Central memory CD4-positive, alpha-beta T cell (primary cell): Measurements from ENCODE around the gene DPP6.
"Not testable (repeated sequence)": the region's sequence is repeated elsewhere in the genome, so short reads cannot be mapped to it uniquely, and the experiment has no call there.

Experiments used
- DNase-seq: peaks from one replicate; pipeline ENCODE4 v3.0.0; 2022
- total RNA-seq, 3 experiments: gene quantifications; one replicate each; lab custom pipeline; 2026; lab: John Stamatoyannopoulos, UW

The DPP6 gene
- 0 to 0.07 (median 0.05) reads per million in 3 experiments for total RNA-seq

GRCh38 chr7:154051643-154052529 lies at the start of gene DPP6:
Gene DPP6, plus strand, starts transcription at chr7:154052398.
- not testable (repeated sequence) for DNase-seq

- DNase-seq: not testable (repeated sequence)
Observed at GRCh38 chr7:154009423-154009911, 42.7 kb upstream of the DPP6 start.

- DNase-seq: not testable (repeated sequence)
Observed at GRCh38 chr7:154010726-154011568, 41.3 kb upstream of the DPP6 start.

GRCh38 chr7:154012800-154013199 lies 39.4 kb upstream of the DPP6 start:
- not testable (repeated sequence) for DNase-seq

- not testable (repeated sequence) for DNase-seq
Observed at GRCh38 chr7:154015636-154016035, 36.6 kb upstream of the DPP6 start.

GRCh38 chr7:154018354-154018753 lies 33.8 kb upstream of the DPP6 start:
- not testable (repeated sequence) for DNase-seq

GRCh38 chr7:154027805-154028204 lies 24.4 kb upstream of the DPP6 start:
- DNase-seq: not testable (repeated sequence)

GRCh38 chr7:154030476-154031080 lies 21.6 kb upstream of the DPP6 start:
- DNase-seq: not testable (repeated sequence)

- DNase-seq: not testable (repeated sequence)
Observed at GRCh38 chr7:154039466-154040165, 12.6 kb upstream of the DPP6 start.

- not testable (repeated sequence) for DNase-seq
Observed at GRCh38 chr7:154050394-154050793, 1.8 kb upstream of the DPP6 start.

GRCh38 chr7:154051006-154051642 lies 1.1 kb upstream of the DPP6 start:
- DNase-seq: not testable (repeated sequence)

- not testable (repeated sequence) for DNase-seq
Observed at GRCh38 chr7:154052530-154053252, 493 bp downstream of the DPP6 start.

- DNase-seq: not testable (repeated sequence)
Observed at GRCh38 chr7:154053466-154054312, 1.5 kb downstream of the DPP6 start.

GRCh38 chr7:154054664-154055063 lies 2.5 kb downstream of the DPP6 start:
- not testable (repeated sequence) for DNase-seq

- DNase-seq: not testable (repeated sequence)
Observed at GRCh38 chr7:154055491-154056106, 3.4 kb downstream of the DPP6 start.

GRCh38 chr7:154058783-154059182 lies 6.6 kb downstream of the DPP6 start:
- DNase-seq: not testable (repeated sequence)

GRCh38 chr7:154060551-154060950 lies 8.4 kb downstream of the DPP6 start:
- DNase-seq: not testable (repeated sequence)

GRCh38 chr7:154071833-154072232 lies 19.6 kb downstream of the DPP6 start:
- not testable (repeated sequence) for DNase-seq
